ENCODE measurements around the gene EEPD1. TPM values are rescaled to one million over a fixed set of nuclear protein-coding genes. Genes with fewer than 3 reads are reported as not detected.

Gene EEPD1
- total RNA-seq, 1 donor from 2014 or later, result 10.8 TPM

- H3K4me3 ChIP-seq (ENCODE audit: low read depth, low read length), result no peak overlapping the region
- no peak for DNase-seq (ENCODE audit: low read depth)
- no peak for TF ChIP-seq CTCF (conservative IDR thresholded peaks at IDR 0.05; ENCODE audit: low read depth, low read length)
These were observed 32.0 kb downstream of the EEPD1 start for GRCh38 chr7:36185092-36185491.

DNA sequence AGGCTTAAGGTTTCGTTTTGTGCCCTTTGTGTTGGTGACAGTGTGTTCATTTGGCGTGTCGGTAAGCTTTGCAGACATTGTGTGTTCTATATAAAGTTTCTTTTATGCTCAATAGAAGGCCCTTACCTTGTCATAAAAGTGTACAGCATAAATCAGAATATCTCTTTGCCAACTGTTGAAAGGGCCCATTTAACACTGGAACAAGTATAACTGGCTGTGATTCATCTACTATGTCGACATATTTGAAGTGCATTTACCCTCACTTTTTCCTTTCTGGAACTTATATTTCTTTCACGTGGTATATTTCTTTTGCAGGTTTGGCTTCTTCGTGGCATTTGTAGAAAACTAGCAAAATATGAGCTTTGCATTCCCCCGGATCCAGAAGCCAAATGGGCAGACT is 32.7 kb downstream of the EEPD1 start:
- DNase-seq (ENCODE audit: low read depth), result no peak
- H3K4me3 ChIP-seq (ENCODE audit: low read depth, low read length), result no peak overlapping the region
- TF ChIP-seq CTCF (conservative IDR thresholded peaks at IDR 0.05; ENCODE audit: low read depth, low read length), result no peak

DNA sequence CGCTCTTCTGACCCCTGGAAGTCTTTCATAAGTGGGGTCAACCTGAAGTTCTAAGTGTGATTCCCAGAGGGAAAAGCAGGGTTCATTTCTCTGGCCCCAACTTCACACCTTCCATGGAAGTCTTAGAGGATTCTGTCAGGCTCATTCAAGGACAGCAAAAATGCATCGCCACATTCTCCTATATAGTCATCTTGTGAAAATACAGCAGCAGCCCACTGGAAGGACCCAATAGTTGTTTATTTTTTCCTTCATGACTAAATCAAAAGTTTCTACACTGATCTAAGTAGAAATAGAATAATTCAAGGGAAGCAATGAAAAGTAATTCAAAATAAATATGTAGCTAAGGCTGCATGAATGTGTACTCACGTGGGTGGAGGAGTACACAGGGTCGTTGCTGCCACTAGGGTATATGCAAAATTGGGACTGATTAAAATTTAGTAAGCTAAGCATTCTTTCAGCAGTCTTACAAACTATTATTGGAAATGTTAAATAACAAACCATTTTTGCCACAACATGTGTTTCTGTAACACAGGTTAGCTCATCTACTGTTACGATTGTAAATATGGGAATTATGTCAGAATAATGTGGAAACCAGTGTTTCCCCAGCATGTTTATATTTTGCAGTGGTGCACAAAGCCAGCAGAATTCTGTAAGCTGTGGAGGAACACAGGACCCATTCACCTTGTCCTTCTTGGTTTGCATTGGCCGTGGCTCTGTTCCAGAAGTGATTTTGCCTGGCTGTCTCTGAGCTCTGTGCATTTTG is 33.5 kb downstream of the EEPD1 start:
- H3K4me3 ChIP-seq (ENCODE audit: low read depth, low read length), result no peak overlapping the region
- no peak for DNase-seq (ENCODE audit: low read depth)
- no peak for TF ChIP-seq CTCF (conservative IDR thresholded peaks at IDR 0.05; ENCODE audit: low read depth, low read length)

GRCh38 chr7:36188266-36188665 is 35.2 kb downstream of the EEPD1 start:
- H3K4me3 ChIP-seq (ENCODE audit: low read depth, low read length), result no peak overlapping the region
- no peak for TF ChIP-seq CTCF (conservative IDR thresholded peaks at IDR 0.05; ENCODE audit: low read depth, low read length)
- no peak for DNase-seq (ENCODE audit: low read depth)

GRCh38 chr7:36188906-36189305 is 35.9 kb downstream of the EEPD1 start:
- DNase-seq (ENCODE audit: low read depth), result no peak
- H3K4me3 ChIP-seq (ENCODE audit: low read depth, low read length), result no peak overlapping the region
- TF ChIP-seq CTCF (conservative IDR thresholded peaks at IDR 0.05; ENCODE audit: low read depth, low read length), result no peak

DNA sequence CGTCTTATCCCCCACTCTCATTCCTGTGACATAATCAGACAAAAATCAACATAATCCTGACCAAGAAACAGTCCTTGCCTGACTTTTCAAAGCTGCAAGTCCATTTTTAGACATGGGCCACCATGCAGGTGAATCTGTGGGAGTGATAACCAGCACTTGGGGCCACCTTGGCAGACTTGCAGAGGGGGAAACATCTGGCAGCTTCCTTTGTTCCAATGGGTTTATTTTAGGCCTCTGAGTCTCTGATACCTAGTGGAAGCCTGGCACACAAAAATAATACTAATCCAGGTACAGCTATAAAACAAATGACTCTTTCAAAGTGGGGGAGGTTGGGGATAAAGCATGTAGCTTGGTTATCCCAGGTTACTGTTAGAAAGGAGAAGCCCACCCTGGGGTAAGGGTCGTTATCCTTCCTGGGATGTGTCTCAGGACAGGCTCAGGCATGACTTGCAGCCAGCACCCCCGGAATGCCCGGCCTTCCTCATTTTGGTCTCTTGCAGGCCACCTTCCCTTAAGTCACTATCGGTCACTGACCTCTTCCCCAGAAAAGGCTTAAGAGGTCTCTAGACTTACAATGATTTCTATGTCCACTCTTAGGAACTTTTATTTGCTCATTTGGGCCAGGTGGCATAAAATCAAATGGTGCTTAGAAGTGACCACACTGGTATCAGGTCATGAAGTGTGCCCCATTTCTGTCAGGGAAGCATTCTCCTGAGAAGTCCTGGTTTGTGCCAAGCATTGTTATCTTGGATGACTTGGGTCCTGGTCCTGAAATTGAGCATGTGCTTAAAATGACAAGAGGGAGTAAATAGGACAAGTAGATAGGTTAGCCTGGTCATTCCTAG is 37.6 kb downstream of the EEPD1 start:
- DNase-seq (ENCODE audit: low read depth), result no peak

More for the DNA sequence above, 37.6 kb downstream of the EEPD1 start:
- no peak for TF ChIP-seq CTCF (conservative IDR thresholded peaks at IDR 0.05; ENCODE audit: low read depth, low read length)
- no peak overlapping the region for H3K4me3 ChIP-seq (ENCODE audit: low read depth, low read length)

Measured in epithelial cell of proximal tubule (primary cell).